PC-9 (cell line): ENCODE measurements around the gene DNAH2. TPM values are rescaled to one million over a fixed set of nuclear protein-coding genes. Genes with fewer than 3 reads are reported as not detected.

Experiments
- BruUV-seq: library from RNA; stranded (reverse); fragments of 400-500 nt; replicated peaks from 2 replicates; lab custom pipeline; 2021; lab: Mats Ljungman, UMichigan
- CTCF ChIA-PET: fragments of 300-600 bp; sonication (Branson Sonifier 250); formaldehyde crosslinking; loops from one replicate; lab custom pipeline; 2022; ENCODE audit warnings: antibody characterized with exemption; lab: Charles Lee
- POLR2A ChIA-PET: fragments of 300-600 bp; sonication (Branson Sonifier 250); formaldehyde crosslinking; loops from one replicate; lab custom pipeline; 2022; ENCODE audit warnings: antibody characterized with exemption; ENCODE audit not compliant: unreplicated experiment; lab: Charles Lee
- DNase-seq, 2 experiments: peaks; one replicate each; pipeline versions ENCODE4 v3.0.0 to v3.0.0-alpha.2; 2015 to 2022; ENCODE audit warnings: mixed read lengths in 1 of 2
- H2AFZ ChIP-seq: fragments of 200-600 bp; sonication (generic); 2 replicates; pipeline ENCODE4 v1.8.1; 2017; ENCODE audit warnings: antibody characterized with exemption
- H3F3A ChIP-seq: fragments of 200-600 bp; sonication (generic); 2 replicates; pipeline ENCODE4 v1.8.1; 2017; ENCODE audit warnings: antibody characterized with exemption, mild to moderate bottlenecking, low read depth; ENCODE audit not compliant: insufficient read depth
- H3K27ac ChIP-seq: fragments of 200-600 bp; sonication (generic); 2 replicates; pipeline ENCODE4 v1.6.1; 2016; ENCODE audit warnings: mixed run types
- H3K27me3 ChIP-seq: fragments of 200-600 bp; sonication (generic); 2 replicates; pipeline ENCODE4 v1.6.1; 2016; ENCODE audit warnings: low read depth, mixed run types; ENCODE audit not compliant: insufficient read depth
- H3K36me3 ChIP-seq: fragments of 200-600 bp; sonication (generic); 2 replicates; pipeline ENCODE4 v1.6.1; 2016; ENCODE audit warnings: low read depth, mixed run types
- H3K4me1 ChIP-seq: fragments of 200-600 bp; sonication (generic); replicated peaks from 2 replicates; pipeline ENCODE4 v1.6.1; 2016; ENCODE audit warnings: mixed run types; ENCODE audit not compliant: insufficient read depth
- H3K4me2 ChIP-seq: fragments of 200-600 bp; sonication (generic); 2 replicates; pipeline ENCODE4 v1.6.1; 2017; ENCODE audit warnings: mixed run types
- H3K4me3 ChIP-seq: fragments of 200-600 bp; sonication (generic); 2 replicates; pipeline ENCODE4 v1.6.1; 2016; ENCODE audit warnings: mixed run types
- H3K79me2 ChIP-seq: fragments of 200-600 bp; sonication (generic); 2 replicates; pipeline ENCODE4 v1.6.1; 2017; ENCODE audit warnings: low read depth, mixed run types
- H3K9me2 ChIP-seq: fragments of 200-600 bp; sonication (generic); 2 replicates; pipeline ENCODE4 v1.8.1; 2017; ENCODE audit warnings: mild to moderate bottlenecking; ENCODE audit not compliant: insufficient read depth
- H3K9me3 ChIP-seq: fragments of 200-600 bp; sonication (generic); 2 replicates; pipeline ENCODE4 v1.8.1; 2016; ENCODE audit warnings: low read depth; ENCODE audit not compliant: insufficient read depth
- H4K20me1 ChIP-seq: fragments of 200-600 bp; sonication (generic); 2 replicates; pipeline ENCODE4 v1.8.1; 2017; ENCODE audit not compliant: insufficient read depth
- EZH2 ChIP-seq: fragments of 200-600 bp; sonication (generic); IDR thresholded peaks from 2 replicates; pipeline ENCODE4 v1.8.0; 2017; ENCODE audit warnings: antibody characterized with exemption, low read depth
- intact Hi-C: fragments of 100-400 bp; cut with micrococcal nuclease; formaldehyde crosslinking; loops from one replicate; pipeline ENCODE4 v1.10.0; 2022; ENCODE audit not compliant: unreplicated experiment
- total RNA-seq: library from RNA; stranded (reverse); gene quantifications from 2 replicates; pipeline ENCODE4 v1.2.3, GENCODE V29; 2021
- TF ChIP-seq, protein P1 (sequence below): fragments of 200-600 bp; sonication (generic); conservative IDR thresholded peaks from 2 replicates; pipeline ENCODE4 v1.6.1; 2017; ENCODE audit warnings: mixed run types, antibody characterized with exemption, mild to moderate bottlenecking, moderate library complexity

DNAH2 gene
- total RNA-seq, 1 experiment from 2014 or later: 10.6 TPM

GRCh38 chr17:7674934-7675333 is 42.6 kb upstream of the DNAH2 start:
- Histone ChIP-seq H3K4me3 (no peak overlapping the region), H3K27ac (no peak overlapping the region), H3K27me3 (no peaks in the 10 kb centered on the region), H3K79me2 (peaks cover 10% of the 10 kb centered on the region), H2AFZ (no peak overlapping the region), H4K20me1 (no peaks in the 10 kb centered on the region), H3K4me1 (no peaks in the 10 kb centered on the region), H3F3A (no peaks in the 10 kb centered on the region; the same call in 1 of the 2 replicates), H3K4me2 (no peak overlapping the region), H3K9me3 (peaks cover 7% of the 10 kb centered on the region; the same call in 1 of the 2 replicates), H3K9me2 (no peaks in the 10 kb centered on the region), H3K36me3 (peaks cover 18% of the 10 kb centered on the region; the same call in 1 of the 2 replicates)
- ChIA-PET CTCF (no interaction called here), POLR2A (interaction anchor here (0.6 kb wide), 1 partner anchor 15 kb away, joined by 4 read pairs; no protein-coding TSS in a partner anchor)
- TF ChIP-seq EZH2: no peak
- TF ChIP-seq, protein P1, sequence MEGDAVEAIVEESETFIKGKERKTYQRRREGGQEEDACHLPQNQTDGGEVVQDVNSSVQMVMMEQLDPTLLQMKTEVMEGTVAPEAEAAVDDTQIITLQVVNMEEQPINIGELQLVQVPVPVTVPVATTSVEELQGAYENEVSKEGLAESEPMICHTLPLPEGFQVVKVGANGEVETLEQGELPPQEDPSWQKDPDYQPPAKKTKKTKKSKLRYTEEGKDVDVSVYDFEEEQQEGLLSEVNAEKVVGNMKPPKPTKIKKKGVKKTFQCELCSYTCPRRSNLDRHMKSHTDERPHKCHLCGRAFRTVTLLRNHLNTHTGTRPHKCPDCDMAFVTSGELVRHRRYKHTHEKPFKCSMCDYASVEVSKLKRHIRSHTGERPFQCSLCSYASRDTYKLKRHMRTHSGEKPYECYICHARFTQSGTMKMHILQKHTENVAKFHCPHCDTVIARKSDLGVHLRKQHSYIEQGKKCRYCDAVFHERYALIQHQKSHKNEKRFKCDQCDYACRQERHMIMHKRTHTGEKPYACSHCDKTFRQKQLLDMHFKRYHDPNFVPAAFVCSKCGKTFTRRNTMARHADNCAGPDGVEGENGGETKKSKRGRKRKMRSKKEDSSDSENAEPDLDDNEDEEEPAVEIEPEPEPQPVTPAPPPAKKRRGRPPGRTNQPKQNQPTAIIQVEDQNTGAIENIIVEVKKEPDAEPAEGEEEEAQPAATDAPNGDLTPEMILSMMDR: no peak
- DNase-seq: no peak
- no TSS peak for BruUV-seq
- intact Hi-C loops: no loop called here

- H3K79me2 ChIP-seq: peaks cover 26% of the 10 kb centered on the region
- H3K4me3 ChIP-seq: no peak overlapping the region
- H3K9me3 ChIP-seq: peaks cover 7% of the 10 kb centered on the region; the same call in 1 of the 2 replicates
- H4K20me1 ChIP-seq: peaks cover 4% of the 10 kb centered on the region; the same call in 1 of the 2 replicates
- no TSS peak for BruUV-seq
- no peak overlapping the region for H2AFZ ChIP-seq
- no peaks in the 10 kb centered on the region for H3F3A ChIP-seq
- no peak for DNase-seq
- TF ChIP-seq, protein P1: no peak
- no peak for TF ChIP-seq EZH2
- ChIA-PET CTCF (no interaction called here), POLR2A (no interaction called here)
- H3K27ac ChIP-seq: no peak overlapping the region
- no peaks in the 10 kb centered on the region for H3K9me2 ChIP-seq
- intact Hi-C loops: no loop called here
- H3K4me1 ChIP-seq: no peaks in the 10 kb centered on the region
- peaks cover 18% of the 10 kb centered on the region; the same call in 1 of the 2 replicates for H3K36me3 ChIP-seq
- no peaks in the 10 kb centered on the region for H3K27me3 ChIP-seq
- no peak overlapping the region for H3K4me2 ChIP-seq
These were observed 41.0 kb upstream of the DNAH2 start for GRCh38 chr17:7676533-7676932.

DNA sequence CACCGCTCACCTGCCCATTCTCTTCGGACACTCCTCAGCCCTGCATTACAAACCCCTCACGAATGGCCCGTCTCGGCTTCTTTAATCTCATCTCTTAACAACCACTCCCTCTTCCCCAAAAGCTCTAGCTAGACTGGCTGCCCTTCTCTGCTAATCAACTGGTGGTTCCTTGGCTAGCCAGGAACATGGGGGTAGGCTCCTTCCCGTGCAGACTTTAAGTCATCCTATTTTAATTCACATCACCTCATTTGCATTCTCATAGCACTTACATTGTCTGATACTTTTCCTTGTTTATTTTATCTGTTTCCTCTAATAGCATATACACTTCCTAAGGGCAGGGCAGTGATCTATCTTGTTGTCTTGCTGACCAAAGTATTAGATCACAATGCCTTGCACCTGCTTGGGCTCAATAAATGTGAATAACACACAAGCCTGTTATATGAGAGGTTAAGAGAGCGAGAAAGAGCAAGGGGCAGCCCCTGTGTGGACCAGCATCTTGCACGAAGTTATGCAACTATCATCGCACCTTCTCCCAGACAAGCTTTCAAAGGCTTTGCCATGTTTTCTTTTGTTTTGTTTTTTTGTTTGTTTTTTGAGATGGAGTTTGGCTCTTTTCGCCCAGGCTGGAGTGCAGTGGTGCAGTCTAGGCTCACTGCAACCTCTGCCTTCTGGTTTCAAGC is 40.0 kb upstream of the DNAH2 start:
- H3K27ac ChIP-seq: no peak overlapping the region
- no TSS peak for BruUV-seq
- no peaks in the 10 kb centered on the region for H3F3A ChIP-seq
- POLR2A ChIA-PET: no interaction called here
- no peak for DNase-seq
- no peaks in the 10 kb centered on the region for H3K4me1 ChIP-seq
- H4K20me1 ChIP-seq: peaks cover 10% of the 10 kb centered on the region; the same call in 1 of the 2 replicates
- H3K79me2 ChIP-seq: peaks cover 36% of the 10 kb centered on the region
- no peaks in the 10 kb centered on the region for H3K27me3 ChIP-seq
- H3K36me3 ChIP-seq: peaks cover 21% of the 10 kb centered on the region; the same call in 1 of the 2 replicates
- TF ChIP-seq EZH2: no peak
- TF ChIP-seq, protein P1: no peak
- H3K9me2 ChIP-seq: no peaks in the 10 kb centered on the region
- H3K9me3 ChIP-seq: peaks cover 7% of the 10 kb centered on the region; the same call in 1 of the 2 replicates
- intact Hi-C loops: no loop called here
- no peak overlapping the region for H2AFZ ChIP-seq
- CTCF ChIA-PET: no interaction called here
- H3K4me2 ChIP-seq: no peak overlapping the region
- H3K4me3 ChIP-seq: no peak overlapping the region
